Ramos (cell line): Measurements from ENCODE around the gene RBM17.
"Not testable (repeated sequence)": the region's sequence is repeated elsewhere in the genome, so short reads cannot be mapped to it uniquely, and the experiment has no call there.

Experiments used
- in situ Hi-C: fragments of 300-500 bp; cut with MboI; formaldehyde crosslinking; loops from one replicate; pipeline ENCODE4 v1.14.3; 2022; ENCODE audit warnings: low sequenced_read_pairs; ENCODE audit not compliant: unreplicated experiment

Gene RBM17

GRCh38 chr10:6133331-6134098, 44.7 kb downstream of the RBM17 start:
- in situ Hi-C loops, result no loop called here

DNA sequence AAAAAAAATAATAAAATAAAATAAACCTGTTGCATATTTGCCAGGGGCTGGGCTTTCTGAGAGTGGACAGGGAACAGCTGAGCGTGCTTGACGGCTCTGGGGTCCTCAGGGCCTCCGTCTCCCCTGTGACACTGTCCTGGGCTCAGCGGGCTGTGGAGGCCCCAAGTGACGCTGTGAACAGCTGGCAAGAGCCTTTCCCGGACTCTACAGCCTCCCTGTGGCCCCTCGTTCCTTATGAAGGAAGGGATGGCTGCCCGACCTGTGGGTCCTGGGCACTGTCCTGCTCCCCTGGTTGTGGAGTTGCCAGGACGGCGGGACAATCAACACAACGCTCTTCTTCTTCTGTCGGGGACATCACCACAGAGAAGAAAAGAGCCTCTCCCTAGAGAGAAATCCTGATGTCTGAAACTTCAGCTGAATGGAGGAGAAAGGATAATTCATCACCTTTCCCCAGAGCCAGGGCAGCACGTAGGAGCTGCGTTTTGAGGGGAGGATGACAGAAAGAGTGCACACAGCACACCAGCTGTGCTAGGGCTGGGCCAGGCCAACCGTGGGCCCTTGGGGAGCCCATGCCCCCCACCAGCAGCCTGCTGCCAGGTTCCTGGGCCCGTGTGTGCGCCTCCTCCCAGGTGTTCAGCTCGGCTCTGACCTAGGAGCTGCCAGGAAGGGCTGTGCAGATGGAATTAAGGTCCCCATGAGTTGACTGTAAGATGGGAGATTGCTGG, 45.4 kb downstream of the RBM17 start:
- in situ Hi-C loops, result no loop called here

DNA sequence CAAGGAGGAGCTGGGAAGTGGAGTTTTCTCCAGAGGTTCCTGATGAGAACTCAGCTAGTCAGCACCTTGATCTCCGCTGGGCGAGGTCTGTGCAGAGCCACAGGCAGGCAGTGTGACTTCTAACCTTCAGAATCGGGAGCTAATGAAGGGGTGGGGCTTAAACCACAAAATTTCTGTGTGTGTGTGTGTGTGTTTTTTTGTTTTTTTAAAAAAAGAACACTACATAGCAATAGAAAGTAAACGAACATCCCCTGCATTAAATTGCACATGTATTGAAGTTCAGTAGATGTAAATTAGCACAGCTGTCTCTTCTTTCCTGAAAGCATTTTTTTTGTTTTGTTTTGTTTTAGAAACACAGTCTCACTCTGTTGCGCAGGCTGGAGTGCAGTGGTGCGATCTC, 46.2 kb downstream of the RBM17 start:
- in situ Hi-C loops, result no loop called here

DNA sequence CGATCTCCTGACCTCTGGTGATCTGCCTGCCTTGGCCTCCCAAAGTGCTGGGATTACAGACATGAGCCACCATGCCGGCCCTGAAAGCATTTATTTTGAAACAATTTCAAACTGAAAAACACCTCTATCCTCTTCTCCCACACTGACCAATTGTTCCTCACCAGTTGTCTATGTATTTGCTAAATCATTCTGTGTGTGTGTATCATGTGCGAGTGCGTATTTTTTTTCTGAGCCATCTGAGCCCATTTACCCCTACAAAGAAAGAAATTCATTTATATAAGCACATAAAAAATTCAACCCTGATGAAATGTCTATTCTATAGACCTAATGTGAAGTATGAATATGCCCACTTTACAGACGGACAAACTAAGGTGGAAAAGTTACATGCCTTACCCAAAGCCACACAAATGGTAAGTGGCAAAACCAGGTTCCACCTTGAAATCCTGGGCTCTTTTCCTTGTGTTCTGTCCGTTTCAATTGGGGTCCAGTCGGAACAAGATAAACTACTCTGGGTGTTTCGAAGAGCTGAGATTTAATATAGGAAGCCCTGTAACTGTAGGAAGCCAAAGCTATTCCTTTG, 46.8 kb downstream of the RBM17 start:
- in situ Hi-C loops, result no loop called here

DNA sequence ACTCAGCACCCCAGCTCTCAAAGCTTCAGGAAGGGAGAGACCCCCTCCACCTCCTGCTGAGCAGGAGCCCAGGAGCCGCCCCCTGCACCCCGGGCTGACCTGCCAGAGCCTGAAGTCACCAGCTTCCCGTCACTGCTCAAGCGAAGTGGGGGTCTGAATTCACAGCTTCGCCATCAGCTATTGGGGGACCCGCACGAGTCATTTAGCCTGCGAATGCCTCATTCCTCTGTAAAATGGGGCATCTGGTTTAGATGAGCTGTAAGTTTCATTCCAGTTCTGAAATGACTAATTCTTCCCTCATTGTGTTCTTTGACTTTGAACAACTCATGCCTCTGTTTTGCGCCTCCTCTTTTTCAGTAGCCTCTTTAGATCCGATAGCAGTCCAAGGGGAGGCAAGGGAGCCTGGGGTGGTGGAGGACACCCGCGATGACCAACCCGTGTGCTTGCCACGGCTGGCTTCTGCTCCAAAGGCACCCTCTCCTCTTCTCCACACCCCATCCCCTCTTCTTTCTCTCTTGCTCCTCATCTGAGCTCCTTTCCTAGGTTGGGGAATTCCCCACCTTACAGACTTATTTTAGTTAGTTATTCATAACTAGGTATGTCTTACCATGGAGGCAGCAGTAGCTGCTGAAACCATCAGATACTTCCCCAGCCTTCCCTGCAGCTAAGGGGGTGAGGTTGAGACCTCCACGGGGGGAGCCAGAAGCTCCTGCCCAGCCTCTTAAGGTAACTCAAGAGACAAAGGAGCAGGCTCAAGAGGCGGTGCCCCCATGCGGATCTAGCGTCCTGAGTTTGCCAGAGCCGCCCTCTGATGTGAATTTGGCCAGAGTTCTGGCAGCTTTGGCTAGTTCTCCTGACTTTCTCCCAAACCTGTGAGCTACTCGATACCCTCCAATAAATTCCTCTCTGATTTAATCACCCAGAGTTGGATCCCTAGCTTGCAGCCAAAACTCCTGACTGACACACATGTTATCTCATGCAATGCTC, 47.7 kb downstream of the RBM17 start:
- in situ Hi-C loops, result no loop called here

DNA sequence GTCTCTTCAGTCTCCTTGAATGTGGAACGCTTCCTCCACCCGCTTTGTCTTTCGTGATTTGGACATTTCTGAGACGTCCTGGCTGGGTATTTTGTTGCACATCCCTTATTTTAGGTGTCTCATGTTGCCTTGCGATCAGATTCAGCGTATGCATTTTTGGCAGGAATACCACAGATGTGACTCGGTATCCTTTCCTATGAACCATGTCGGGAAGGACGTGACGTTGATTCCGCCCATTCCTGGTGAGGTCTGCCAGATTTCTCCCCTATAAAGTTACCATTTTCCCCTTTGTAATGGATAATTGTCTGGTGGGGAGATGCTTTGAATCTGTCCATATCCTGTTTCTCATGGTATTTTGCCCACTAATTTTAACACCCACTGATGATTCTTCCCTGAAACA, 49.6 kb downstream of the RBM17 start:
- in situ Hi-C loops, result no loop called here

DNA sequence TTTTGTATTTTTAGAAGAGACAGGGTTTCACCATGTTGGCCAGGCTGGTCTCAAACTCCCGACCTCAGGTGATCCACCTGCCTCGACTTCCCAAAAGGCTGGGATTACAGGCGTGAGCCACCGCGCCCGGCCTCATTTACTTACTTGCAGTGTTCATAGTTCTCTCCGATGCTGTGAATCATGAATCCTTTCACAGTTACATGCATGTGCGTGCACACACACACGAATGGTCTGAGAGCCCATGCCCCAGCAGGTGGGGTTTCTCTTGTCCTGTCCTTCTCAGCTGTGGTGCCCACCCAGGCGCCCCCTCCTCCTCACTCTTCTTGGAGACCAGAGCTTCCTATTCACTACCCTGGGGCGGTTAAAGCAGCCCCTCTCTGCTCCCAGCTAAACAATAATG, 50.6 kb downstream of the RBM17 start:
- in situ Hi-C loops, result no loop called here

- in situ Hi-C loops, result no loop called here
Measured at GRCh38 chr10:6140141-6140841, 51.5 kb downstream of the RBM17 start.

DNA sequence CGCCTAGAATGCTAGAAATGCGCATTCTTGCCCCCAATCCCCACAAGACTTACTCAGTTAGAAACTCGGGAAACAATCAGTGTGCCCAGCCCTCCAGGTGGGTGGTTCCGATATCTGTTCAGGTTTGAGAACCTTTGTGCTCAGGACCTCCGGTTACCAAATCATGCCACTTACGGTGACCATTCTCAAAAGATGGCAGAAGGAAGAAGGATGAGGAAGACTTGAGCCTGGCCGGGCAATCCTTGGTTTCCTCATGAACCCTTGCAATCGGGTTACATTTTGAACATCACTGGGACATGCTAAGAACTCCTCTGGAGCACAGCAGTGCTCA, 52.1 kb downstream of the RBM17 start:
- in situ Hi-C loops, result no loop called here

DNA sequence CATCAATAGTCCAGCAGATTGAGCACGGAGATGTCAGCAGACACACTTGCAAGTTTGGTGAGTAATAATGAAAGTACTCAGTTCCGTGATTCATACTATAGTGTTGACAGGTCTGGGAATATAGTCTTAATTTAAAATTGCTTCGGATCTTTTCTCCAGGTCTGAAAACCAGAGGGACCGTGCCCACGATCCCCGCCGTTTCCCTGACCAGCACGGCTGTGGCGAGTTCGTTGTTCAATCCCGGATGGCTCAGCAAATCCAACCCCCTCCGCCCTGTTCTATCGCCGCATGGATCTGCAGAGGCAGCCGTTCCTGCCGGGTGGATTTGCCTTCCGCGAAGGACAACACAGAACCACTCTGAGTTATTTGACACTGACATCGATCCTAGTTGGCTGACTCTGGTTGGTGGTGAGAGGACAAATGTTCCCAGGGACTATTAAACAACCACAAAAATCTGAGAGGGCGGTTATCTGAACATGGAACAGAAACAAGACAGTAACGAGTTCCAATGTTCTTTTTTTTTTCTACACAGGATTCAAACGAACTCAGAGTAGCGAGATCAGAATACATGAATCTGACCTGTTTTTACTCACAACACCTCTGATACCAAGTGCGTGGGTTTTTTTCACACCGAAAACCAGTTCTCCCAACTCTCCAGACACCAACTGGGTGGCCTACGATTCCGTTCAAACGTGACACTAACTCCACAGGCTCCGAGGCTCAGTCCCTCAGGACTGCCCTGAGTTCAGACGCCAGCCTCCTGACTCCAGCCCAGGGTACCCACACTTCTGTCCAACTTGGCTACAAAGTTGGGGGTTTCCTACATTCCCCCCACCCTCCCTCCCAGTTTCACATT, 52.7 kb downstream of the RBM17 start:
- in situ Hi-C loops, result no loop called here

- in situ Hi-C loops, result not testable (repeated sequence)
Measured at GRCh38 chr10:6142186-6142585, 53.4 kb downstream of the RBM17 start.

DNA sequence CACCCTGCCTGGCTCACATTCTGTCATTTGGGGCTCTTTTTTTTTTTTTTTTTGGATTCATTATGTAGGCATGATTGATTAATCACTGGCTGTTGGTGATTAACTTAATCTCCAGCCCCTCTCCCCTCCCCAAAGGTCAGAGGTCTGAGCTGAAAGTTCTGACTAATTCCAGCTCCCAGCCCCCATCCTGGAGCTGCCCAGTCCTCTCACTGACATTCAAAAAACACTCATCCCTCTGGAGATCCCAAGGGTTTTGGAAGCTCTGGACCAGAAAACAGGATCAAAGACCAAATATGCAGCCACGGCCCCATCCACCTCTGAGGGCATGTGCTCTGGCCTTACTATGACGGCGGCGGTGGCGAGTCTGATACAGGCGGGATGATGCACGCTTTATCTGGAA, 53.8 kb downstream of the RBM17 start:
- in situ Hi-C loops, result no loop called here

DNA sequence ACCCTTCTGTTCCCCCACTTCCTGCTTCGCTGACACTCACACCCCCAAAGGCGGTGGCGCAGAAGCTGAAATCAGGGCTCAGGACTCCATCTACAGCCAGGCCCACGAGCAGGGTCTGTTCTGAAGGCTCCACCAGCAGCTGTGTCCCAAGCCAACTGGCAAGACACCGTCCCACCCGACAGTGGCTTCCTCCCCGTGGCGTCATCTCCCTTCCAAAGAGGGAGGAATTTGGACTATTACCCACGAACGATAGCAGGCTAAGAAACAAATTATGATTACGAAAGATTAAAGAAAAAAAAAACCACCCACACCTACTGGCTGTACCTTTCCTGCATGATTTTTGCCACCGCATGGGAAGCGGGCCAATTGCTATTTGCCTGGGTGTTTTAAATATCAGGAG, 54.3 kb downstream of the RBM17 start:
- in situ Hi-C loops, result no loop called here

- in situ Hi-C loops, result no loop called here
Measured at GRCh38 chr10:6144406-6145165, 55.8 kb downstream of the RBM17 start.

DNA sequence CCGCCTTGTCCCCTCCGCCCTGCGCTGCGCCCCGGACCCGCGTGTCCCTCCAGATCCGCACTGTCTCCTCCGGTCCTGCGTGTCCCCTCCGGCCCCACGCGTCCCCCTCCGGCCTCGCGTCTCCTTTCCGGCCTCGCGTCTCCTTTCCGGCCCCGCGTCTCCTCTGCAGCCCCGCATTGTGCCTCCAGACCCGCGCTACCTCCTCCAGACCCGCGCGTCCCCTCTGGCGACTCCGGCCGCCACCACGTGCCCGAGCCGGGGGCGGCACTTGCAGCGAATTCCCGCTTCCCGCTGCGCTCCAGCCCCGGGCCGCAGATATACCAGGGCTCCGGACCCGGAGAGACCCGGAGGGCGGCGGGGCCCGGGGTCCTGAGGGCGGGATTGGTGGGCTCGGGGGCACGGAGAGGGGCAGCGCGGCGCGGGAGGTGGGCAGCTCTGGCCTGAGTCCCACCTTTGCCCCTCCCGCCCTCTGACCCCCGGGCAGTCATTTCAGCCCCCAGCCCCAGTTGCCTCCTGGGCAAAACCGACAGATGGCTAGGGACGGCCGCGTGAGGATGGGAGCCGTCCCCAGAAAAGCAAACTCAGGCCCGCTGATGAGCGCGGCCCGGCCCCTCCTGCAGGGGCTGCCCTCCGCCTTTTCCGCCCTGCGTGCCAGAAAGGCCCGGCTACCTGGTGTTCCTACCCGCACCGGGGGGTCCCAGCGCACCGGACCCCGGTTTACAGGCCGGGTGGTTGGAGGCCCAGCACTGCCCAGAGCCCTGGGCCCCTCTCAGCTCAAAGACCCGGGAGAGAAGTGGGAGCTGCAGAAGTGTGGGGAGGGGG, 56.5 kb downstream of the RBM17 start:
- in situ Hi-C loops, result no loop called here

DNA sequence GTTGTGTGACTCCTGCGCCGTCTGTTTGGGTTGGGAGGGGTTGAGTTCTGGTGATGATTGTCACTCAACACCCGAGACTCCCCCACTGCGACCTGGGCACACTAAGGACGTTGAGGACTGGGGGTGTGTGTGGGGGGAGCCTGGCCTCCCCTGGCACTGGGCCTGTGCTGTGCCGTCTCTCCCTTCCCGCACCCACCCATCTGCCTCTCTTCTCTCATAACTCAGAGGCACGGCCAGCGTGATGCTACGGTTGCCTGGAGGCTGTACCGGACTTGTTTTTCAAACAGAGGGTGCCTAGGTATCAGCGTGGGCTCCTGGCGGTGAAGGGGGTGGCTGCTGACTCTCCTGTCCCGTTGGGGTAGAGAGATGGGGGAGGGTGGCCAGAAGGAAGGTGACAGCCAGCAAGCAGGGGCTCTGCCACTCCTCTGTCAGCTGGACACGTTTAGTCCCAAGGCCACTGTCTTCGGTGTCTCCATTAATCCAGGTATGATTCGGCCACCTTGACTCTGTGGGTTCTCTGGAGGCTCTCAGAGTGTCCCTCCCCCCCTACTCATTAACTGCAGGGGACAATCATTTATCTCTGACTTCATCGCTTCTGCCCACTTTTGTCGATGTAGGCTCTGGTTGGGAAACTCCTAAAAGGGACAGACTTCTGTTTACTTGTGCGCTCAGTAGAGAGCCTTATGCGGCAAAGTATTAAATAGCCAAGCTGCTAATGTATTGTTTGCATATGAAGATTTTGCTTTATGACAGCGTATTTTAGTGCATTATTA, 57.4 kb downstream of the RBM17 start:
- in situ Hi-C loops, result no loop called here

DNA sequence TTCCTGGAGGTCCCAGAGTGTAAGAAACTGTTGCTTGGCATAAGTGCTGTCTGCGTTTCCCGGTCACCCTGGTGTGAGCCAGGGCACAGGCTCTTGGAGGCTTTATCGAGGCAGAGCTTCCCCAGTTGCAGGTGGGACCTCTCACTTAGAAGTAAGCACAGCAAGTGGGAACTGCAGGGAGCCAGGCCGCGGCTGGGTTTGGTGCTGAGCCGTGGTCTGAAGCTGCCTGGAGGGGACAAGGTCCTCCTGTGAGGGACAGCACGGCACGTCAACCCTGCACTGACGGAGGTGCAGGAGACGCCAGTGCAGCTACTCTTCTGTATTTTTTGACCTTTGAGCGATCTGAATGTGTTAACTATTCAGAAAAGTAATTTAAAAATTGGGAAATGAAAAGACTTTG, 58.1 kb downstream of the RBM17 start:
- in situ Hi-C loops, result no loop called here
